Retina (tissue), 1 donor: ENCODE results near the gene PRKG1.

ENCODE experiments used
- DNase-seq: peaks from one replicate; pipeline ENCODE4 v3.0.0-alpha.2; 2016

Gene PRKG1

GRCh38 chr10:51910596-51910995 lies 836.3 kb downstream of the PRKG1 start:
- no peak for DNase-seq

- DNase-seq = no peak
Observed at GRCh38 chr10:51911723-51912122, 837.4 kb downstream of the PRKG1 start.

DNA sequence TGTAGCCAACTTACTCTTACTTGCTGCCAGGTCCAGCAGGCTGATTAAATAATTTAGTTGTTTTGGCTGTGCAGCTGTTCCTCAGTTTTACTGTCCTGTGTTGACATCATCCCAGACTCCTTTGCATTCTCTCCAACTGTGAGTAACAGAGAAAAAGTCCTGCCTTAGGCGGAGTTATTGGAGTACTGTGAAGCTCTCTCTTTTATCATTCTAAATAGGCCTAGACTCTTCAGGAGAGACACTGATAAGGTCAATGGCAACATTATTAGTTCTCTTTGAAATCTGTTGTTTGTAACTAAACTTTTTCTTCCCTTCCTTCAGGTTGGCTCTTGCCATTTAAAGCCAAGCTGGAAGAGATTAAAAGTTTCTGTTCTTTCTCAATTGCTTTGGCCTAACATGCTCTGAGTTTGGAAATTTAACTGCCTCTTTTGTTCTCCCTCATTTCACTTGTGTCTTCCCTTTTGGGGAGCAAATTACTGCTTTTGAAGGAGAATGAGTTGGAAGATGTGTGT lies 840.8 kb downstream of the PRKG1 start:
- DNase-seq = no peak

DNA sequence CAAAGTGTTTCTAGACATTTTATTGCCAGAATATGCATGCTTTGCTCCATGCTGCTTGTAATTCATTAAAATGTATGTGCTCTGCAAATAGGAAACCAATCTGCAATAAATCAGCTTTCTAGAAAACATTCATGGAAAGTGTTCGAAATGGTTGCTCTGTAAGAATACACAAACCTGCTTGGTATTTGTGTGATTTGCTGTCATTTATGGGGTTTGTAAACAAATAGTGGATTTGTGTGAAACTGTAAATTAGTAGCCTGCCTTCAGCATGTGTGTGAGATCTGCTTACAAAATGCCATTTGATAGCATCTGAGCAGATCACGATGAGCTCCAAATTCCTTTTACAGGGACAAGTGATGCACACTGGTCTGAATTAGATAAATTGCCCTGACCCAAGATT lies 844.2 kb downstream of the PRKG1 start:
- DNase-seq = no peak

GRCh38 chr10:51918884-51919325 lies 844.6 kb downstream of the PRKG1 start:
- no peak for DNase-seq

DNA sequence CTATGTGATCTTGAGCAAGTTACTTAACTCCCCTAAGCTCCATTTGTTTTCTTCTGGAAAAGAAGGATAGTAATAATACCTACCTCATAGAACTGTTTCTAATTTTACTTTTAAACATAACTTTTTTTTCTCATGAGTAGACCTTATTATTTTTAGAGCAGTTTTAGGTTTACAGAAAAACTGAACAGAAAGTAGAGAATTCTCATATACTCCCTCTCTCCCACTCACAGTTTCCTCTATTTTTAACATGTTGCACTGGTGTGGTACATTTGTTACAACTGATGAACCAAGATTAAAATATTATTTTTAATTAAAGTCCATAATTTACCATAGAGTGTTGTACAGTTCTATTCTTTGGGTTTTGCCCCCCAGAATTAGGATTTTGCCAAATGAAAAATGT lies 846.4 kb downstream of the PRKG1 start:
- DNase-seq = no peak

- no peak for DNase-seq
Observed at GRCh38 chr10:51924359-51924758, 850.1 kb downstream of the PRKG1 start.

GRCh38 chr10:51926337-51926736 lies 852.0 kb downstream of the PRKG1 start:
- DNase-seq = no peak

GRCh38 chr10:51928162-51928561 lies 853.9 kb downstream of the PRKG1 start:
- no peak for DNase-seq

DNA sequence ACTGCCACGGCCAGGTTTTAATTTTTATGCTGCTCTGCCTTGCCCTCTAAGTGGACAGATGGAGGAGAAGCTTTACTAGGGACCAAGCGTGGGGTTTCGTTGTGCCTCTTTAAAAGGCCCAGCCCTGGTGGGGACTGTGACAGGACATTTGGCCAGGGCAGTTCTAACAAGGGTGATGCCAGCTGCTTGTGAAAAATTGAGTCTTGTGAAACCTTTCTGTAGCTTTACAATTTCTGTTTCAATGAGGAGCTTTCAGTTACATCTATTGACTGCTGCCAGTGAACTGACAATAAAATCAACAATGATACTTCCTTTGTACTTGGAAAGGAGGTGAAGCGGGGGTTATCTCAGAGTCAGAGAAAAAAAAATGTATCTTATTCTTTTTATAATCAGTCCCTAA lies 858.2 kb downstream of the PRKG1 start:
- DNase-seq = no peak

- DNase-seq = no peak
Observed at GRCh38 chr10:51934373-51934772, 860.1 kb downstream of the PRKG1 start.

DNA sequence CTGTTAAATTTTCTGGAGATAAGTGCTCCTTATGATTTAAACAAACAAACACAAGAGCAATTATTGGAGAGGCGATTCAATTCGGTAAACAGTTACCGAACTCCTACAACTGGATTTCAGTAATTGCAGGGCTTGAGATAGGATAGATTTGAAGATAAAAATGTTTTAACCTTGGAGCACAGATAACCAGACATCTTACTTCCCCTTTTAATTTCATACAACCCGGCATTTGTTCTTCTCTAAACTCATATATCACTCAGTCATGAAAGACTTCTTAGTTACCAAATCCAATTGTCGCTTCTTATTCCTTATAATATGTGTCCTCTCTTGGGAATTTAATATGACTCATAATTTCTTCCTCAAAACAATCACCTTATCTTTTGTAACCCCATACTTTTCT lies 861.1 kb downstream of the PRKG1 start:
- DNase-seq = no peak

DNA sequence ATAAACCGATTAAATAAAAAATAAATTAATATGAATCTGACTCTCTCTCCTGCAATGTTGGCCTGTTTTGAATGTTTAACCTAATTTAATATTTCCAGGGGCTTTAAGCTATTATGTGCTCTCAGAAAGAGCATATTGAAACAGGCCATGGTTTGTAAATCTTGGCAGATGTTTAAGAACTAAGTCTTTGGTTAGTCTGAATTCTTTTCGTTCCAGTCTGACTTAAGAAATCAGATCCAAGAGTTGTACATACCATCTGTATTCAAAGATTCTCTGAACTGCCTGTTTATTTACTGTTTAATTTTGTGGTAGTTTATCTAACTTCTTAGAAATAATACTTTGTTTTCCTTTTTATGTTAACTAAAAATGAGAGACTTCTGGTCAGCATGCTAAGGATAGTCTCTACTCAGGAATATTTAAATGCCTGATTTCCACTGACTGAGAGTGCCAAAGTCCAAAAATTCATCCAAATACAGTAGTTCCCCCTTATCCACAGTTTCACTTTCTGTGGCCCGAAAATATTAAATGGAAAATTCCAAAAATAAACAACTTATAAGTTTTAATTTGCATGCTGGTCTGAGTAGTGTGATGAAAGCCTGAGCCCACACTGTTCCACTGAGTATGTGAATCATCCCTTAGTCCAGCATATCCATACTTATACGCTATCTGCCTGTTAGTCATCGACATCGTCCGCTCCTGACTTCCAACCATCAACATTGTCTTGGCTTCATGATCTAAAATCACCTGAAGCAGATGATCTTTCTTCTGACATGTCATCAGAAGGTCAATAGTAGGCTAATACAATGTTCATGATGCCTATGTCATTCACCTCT lies 863.2 kb downstream of the PRKG1 start:
- no peak for DNase-seq

DNA sequence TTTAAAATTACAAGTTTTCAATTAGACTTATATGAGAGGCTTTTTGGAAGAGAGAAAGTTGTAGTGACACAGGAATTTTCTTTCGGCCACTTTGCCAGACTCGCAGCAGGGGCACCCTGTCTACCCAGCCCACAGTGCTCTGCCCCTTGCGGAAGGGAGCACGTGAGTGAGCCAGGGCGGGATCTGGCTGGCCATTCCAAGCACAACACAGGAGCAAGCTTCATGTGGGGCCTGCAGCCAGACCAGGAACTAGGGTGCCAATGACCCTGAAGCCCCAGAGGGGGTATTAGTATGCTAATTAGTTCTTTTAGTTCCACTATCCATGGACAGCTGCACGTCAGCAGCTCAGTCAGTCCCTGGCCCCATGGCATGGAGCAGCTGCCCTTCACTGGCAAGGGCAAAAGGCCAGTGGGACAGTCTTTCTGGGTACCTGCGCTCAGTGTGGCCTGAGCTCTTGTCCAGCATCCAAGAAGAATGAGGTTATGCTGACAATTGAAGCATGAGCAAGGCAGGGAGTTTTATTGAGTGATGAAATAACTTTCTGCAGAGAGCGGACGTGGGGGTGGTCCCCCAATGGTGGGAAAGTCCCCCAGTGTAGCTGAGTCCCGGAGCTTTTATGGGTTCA lies 876.2 kb downstream of the PRKG1 start:
- no peak for DNase-seq

- no peak for DNase-seq
Observed at GRCh38 chr10:51950996-51951555, 876.8 kb downstream of the PRKG1 start.

GRCh38 chr10:51951601-51952000 lies 877.3 kb downstream of the PRKG1 start:
- DNase-seq = no peak

DNA sequence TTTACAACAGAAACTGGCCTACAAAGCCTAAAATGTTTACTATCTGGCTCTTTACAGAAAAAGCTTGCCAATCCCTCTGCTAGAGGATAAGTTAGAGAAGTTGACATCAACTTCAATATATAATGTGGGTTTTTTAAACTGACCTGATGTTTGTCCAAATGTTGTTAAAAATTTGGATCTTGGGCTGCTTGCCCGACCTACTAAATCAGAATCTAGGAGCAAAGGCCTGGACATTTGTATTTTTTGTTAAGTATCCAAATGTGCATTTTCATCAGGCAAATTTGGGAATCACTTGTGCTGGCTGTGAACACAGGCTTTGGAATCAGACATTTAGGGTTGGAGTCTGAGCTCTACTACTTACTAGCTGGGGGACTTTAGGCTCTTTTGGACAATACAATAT lies 877.8 kb downstream of the PRKG1 start:
- no peak for DNase-seq

DNA sequence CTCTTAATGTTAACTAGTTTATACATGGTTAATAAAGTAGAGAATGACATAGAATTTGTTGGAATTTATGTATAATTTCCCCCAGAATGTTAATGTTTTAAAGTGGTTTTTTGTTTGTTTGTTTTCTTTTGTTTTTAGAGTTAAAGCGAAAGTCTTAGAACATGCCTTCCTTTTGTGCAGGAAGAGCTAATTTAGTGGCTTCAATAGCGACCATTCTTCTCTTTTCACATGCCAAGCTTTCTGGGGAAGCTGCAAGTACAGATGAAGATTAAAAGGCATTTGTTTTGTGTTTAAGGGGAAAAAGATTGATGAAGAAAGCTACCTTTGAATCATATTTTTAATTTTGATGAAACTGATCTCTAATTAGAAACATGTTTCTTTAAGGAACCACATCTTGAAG lies 881.4 kb downstream of the PRKG1 start:
- DNase-seq = no peak

DNA sequence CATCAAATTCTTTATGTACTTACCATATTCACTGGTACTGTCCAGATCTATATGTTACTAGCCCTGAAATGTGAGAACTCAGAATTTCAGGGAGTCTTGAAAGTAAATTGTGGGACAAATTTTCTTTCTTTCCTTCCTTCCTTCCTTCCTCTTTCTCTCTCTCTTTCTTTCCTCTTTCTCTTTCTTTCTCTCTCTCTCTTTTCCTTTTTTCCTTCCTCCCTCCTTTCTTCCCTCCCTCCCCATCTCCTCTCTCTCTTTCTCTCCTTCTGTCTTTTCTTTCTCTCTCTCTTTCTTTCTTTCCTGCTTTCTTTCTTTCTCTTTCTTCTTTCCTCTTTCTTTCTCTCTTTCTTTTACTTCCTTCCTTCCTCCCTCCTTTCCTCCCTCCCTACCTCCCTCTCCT lies 882.5 kb downstream of the PRKG1 start:
- no peak for DNase-seq

DNA sequence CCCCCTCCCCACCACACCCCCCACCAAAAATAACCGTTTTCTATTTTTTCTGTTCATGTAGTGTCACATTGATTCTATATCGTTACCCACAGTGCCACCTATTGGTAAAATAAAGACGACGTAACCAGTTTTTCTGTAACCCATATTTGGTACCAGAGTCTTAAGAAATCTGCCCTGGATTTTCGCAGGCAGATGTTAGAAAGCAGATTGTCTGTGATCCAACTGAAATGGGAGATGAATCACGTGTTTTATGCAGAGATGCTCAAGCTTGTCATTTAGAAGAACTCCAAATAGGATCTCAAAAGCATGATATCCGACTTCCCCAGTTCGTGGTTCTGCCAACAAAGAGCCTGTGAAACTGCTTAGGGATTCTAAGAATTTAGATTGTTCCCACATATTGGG lies 886.2 kb downstream of the PRKG1 start:
- peak; percentile 54 for DNase-seq

- no peak for DNase-seq
Observed at GRCh38 chr10:51961401-51961800, 887.1 kb downstream of the PRKG1 start.

DNA sequence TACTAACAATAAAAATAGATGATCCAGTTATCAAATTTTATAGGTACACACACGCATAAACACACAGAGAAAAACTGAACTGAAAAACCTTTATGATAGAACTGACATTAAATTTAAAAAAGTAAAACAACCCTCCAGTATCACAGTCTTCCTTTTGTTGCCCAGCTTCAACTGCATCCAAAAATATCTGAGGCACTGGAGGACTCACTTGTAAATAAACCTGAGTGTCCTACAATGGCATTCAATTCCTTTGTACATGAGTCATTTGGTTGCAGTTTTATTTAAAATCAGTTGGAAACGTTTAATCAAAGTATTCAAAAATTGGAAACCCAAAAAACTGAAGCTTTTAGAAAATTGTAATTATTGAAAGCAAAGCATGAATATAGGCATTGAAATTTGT lies 890.3 kb downstream of the PRKG1 start:
- DNase-seq = no peak

- DNase-seq = no peak
Observed at GRCh38 chr10:51965451-51965850, 891.2 kb downstream of the PRKG1 start.

DNA sequence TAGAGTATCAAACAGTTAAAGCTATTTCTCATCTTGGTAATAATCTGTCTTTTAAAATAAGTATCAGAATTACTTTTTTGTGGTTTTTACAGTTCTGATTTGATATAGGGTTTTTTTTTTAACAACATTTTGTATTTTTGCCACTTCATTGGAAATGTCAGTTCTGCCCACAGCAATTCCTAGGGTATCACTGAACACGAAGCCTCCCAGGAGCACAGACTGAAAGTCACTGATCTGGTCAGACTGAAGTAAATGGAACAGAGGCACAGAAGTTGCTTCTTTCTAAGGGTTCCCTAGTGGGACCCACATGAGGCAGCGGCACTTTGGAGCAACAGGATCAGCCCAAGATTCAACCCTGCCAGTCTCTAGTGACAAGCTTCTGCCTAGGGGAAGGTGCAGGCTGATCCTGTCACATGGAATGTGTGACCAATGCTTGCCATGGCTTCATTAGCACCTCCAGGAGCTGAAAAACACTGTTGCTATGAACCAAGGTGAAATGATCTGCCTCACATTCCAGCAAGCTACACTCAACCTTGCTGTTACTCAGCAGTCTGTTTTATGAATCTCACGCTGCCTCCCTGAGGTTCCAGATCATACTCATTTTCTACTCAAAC lies 898.6 kb downstream of the PRKG1 start:
- peak; percentile 13 for DNase-seq
